Fibroblast of lung (primary cell): ENCODE data around the gene NR1H4. TPM values are rescaled to one million over a fixed set of nuclear protein-coding genes. Genes with fewer than 3 reads are reported as not detected.

Experiments used
- DNase-seq, 2 donors: peaks; one replicate each; pipeline versions ENCODE4 v3.0.0 to v3.0.0-alpha.2; 2010; ENCODE audit warnings: low read depth in 2 of 2
- H2AFZ ChIP-seq: 2 replicates; pipeline ENCODE4 v1.5.1; 2012; ENCODE audit warnings: low read length, control low read depth, inconsistent platforms
- H3K27ac ChIP-seq: 2 replicates; pipeline ENCODE4 v1.5.1; 2011; ENCODE audit warnings: low read length, control low read depth; ENCODE audit not compliant: insufficient read depth
- H3K27me3 ChIP-seq: 2 replicates; pipeline ENCODE4 v1.5.1; 2011; ENCODE audit warnings: mild to moderate bottlenecking, low read length; ENCODE audit not compliant: control insufficient read depth, insufficient read depth
- H3K36me3 ChIP-seq: 2 replicates; pipeline ENCODE4 v1.5.1; 2011; ENCODE audit warnings: low read length; ENCODE audit not compliant: control insufficient read depth, insufficient read depth
- H3K4me1 ChIP-seq: 2 replicates; pipeline ENCODE4 v1.5.1; 2011; ENCODE audit warnings: low read length; ENCODE audit not compliant: control insufficient read depth, insufficient read depth; ENCODE audit errors: extremely low read depth
- H3K4me2 ChIP-seq: 2 replicates; pipeline ENCODE4 v1.5.1; 2011; ENCODE audit warnings: low read length, control low read depth; ENCODE audit not compliant: insufficient read depth; ENCODE audit errors: extremely low read depth
- H3K4me3 ChIP-seq, 4 experiments: fragments of 200-600 bp in 1 of 4; sonication (generic) in 1 of 4; replicated peaks in 1 of 4; 2 replicates each; pipeline ENCODE4 v1.5.1; 2011 to 2016; ENCODE audit warnings: low read length in 4 of 4, low read depth in 3 of 4, mild to moderate bottlenecking in 3 of 4, control low read depth in 2 of 4, inconsistent platforms in 1 of 4, mixed read lengths in 1 of 4; ENCODE audit not compliant: insufficient read depth in 1 of 4; ENCODE audit errors: control extremely low read depth in 1 of 4
- H3K79me2 ChIP-seq: 2 replicates; pipeline ENCODE4 v1.5.1; 2012; ENCODE audit warnings: mild to moderate bottlenecking, low read length, inconsistent platforms; ENCODE audit not compliant: control insufficient read depth, insufficient read depth
- H3K9ac ChIP-seq: 2 replicates; pipeline ENCODE4 v1.5.1; 2011; ENCODE audit warnings: mild to moderate bottlenecking, low read length, control low read depth; ENCODE audit not compliant: insufficient read depth
- H3K9me3 ChIP-seq: 2 replicates; pipeline ENCODE4 v1.5.1; 2012; ENCODE audit warnings: low read depth, low read length; ENCODE audit not compliant: control insufficient read depth, insufficient read depth
- H4K20me1 ChIP-seq: 2 replicates; pipeline ENCODE4 v1.5.1; 2011; ENCODE audit warnings: low read length; ENCODE audit not compliant: control insufficient read depth, insufficient read depth; ENCODE audit errors: extremely low read depth
- EZH2 ChIP-seq: IDR thresholded peaks from 2 replicates; pipeline ENCODE4 v1.5.1; 2012; ENCODE audit warnings: low read length, control low read depth, mild to moderate bottlenecking; ENCODE audit errors: missing control alignments
- polyA plus RNA-seq, 2 donors: library from polyadenylated mRNA; depleted of rRNA in 1 of 2; stranded (reverse) in 1 of 2; unstranded in 1 of 2; fragments of >200 nt; gene quantifications; 2 replicates each; pipeline ENCODE4 v1.2.1, GENCODE V29; 2011 to 2012; ENCODE audit warnings: missing spikeins in 1 of 2
- total RNA-seq: library from RNA; depleted of rRNA; stranded (reverse); fragments of >200 nt; gene quantifications from 2 replicates; pipeline ENCODE4 v1.2.1, GENCODE V29; 2014
- TF ChIP-seq, protein P1 (sequence below), 2 donors: IDR thresholded peaks in 1 of 2; conservative IDR thresholded peaks in 1 of 2; 1 replicate in 1 of 2; 2 replicates in 1 of 2; pipeline ENCODE4 v1.5.1; 2011 to 2012; ENCODE audit warnings: low read length in 2 of 2, control low read depth in 1 of 2, inconsistent platforms in 1 of 2, low read depth in 1 of 2, mild to moderate bottlenecking in 1 of 2

The NR1H4 gene
- total and polyA plus RNA-seq, 2 donors (not counting 1 experiment from before 2014, with no cell fraction given): not detected

DNA sequence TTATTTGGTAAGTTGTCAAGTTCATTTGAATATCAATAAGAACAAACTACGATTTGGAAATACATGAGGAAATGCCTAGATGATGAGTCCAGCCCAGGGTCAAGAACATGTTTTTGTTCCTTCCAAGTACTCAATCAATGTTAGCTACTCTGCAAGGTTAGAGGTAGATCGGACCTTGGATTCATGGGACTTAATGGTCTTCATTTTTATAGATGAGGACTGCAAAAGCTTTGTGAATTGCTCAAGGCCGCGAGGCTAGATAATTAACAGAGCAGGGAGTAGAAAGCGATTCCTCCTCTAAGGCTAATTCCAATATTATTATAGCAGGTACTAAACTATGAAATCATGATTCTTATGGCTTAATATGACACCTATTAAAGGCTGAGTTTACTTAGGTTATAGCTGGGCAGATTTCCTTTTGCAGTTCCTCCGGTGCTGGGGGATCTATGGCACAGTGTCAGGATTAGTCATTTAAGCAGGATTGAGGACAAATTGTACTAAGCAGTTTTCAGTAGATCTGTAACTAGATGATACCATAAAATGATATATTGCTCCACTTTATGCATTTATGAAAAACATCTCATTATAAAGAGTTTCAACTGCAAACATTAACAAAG lies 19.8 kb downstream of the NR1H4 start:
- no peaks in the 10 kb centered on the region for H4K20me1 ChIP-seq
- H3K27me3 ChIP-seq: no peaks in the 10 kb centered on the region
- H3K4me3 ChIP-seq: no peak overlapping the region
- H3K4me1 ChIP-seq: no peaks in the 10 kb centered on the region
- no peaks in the 10 kb centered on the region for H3K79me2 ChIP-seq
- no peak overlapping the region for H2AFZ ChIP-seq
- no peaks in the 10 kb centered on the region for H3K9me3 ChIP-seq
- DNase-seq: no peak
- no peak overlapping the region for H3K4me2 ChIP-seq
- TF ChIP-seq, protein P1, sequence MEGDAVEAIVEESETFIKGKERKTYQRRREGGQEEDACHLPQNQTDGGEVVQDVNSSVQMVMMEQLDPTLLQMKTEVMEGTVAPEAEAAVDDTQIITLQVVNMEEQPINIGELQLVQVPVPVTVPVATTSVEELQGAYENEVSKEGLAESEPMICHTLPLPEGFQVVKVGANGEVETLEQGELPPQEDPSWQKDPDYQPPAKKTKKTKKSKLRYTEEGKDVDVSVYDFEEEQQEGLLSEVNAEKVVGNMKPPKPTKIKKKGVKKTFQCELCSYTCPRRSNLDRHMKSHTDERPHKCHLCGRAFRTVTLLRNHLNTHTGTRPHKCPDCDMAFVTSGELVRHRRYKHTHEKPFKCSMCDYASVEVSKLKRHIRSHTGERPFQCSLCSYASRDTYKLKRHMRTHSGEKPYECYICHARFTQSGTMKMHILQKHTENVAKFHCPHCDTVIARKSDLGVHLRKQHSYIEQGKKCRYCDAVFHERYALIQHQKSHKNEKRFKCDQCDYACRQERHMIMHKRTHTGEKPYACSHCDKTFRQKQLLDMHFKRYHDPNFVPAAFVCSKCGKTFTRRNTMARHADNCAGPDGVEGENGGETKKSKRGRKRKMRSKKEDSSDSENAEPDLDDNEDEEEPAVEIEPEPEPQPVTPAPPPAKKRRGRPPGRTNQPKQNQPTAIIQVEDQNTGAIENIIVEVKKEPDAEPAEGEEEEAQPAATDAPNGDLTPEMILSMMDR (conservative IDR thresholded peaks at IDR 0.05 in 1 of 2, IDR thresholded peaks at IDR 0.05 in 1 of 2; ENCODE audit: low read depth in 1 of 2, low read length in 2 of 2): no peak
- TF ChIP-seq EZH2: no peak
- no peak overlapping the region for H3K9ac ChIP-seq
- H3K36me3 ChIP-seq: no peaks in the 10 kb centered on the region
- no peak overlapping the region for H3K27ac ChIP-seq

DNA sequence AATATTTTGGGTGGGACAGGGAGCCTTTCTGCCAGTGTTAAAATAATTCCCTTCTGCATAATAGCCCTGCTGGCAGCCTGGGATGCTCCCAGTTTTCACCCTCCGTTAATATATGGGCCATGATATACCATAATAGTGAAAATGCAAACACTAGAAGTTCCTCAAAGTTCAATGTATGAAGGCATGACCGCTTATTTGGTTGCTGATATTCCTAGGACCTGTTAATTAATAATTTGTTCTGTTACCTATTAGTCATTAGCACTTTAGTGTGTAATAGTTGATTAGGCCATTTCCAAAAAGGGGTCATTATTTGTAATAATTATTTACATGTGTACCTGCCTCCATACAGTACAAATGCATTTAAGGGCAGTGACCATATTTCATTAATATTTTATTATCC lies 20.4 kb downstream of the NR1H4 start:
- H3K36me3 ChIP-seq: no peaks in the 10 kb centered on the region
- no peak overlapping the region for H3K27ac ChIP-seq
- H3K4me3 ChIP-seq: no peak overlapping the region
- no peaks in the 10 kb centered on the region for H3K4me1 ChIP-seq
- no peak overlapping the region for H3K4me2 ChIP-seq
- H3K27me3 ChIP-seq: no peaks in the 10 kb centered on the region
- H4K20me1 ChIP-seq: no peaks in the 10 kb centered on the region
- no peak overlapping the region for H2AFZ ChIP-seq
- no peaks in the 10 kb centered on the region for H3K79me2 ChIP-seq
- no peak for TF ChIP-seq EZH2
- TF ChIP-seq, protein P1 (conservative IDR thresholded peaks at IDR 0.05 in 1 of 2, IDR thresholded peaks at IDR 0.05 in 1 of 2; ENCODE audit: low read depth in 1 of 2, low read length in 2 of 2): no peak
- H3K9me3 ChIP-seq: no peaks in the 10 kb centered on the region
- no peak overlapping the region for H3K9ac ChIP-seq
- no peak for DNase-seq

DNA sequence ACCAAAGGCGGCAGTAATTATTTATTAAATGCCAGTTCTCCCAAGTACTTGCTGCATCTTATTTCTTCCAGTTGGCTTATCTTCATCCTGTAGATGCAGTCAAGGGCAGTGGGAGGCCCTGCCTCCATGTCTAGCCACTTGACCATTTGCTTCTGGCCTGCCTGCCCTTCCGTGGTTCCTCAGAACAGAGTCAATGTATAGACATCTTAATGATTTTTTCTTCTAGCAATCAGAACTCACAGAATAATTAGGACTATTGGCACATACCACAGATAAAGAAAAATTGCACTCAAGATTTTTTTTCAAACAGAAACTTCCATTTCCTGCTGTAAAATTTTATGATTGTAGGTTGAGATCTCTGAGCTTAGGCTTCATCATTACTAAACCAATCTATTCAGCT lies 20.9 kb downstream of the NR1H4 start:
- Histone ChIP-seq H2AFZ (no peak overlapping the region), H3K27ac (no peak overlapping the region), H3K4me1 (no peaks in the 10 kb centered on the region), H3K36me3 (no peaks in the 10 kb centered on the region), H3K79me2 (no peaks in the 10 kb centered on the region), H3K4me2 (no peak overlapping the region), H3K27me3 (no peaks in the 10 kb centered on the region), H3K9me3 (no peaks in the 10 kb centered on the region), H4K20me1 (no peaks in the 10 kb centered on the region), H3K4me3 (no peak overlapping the region), H3K9ac (no peak overlapping the region)
- DNase-seq: no peak
- no peak for TF ChIP-seq EZH2
